Hepatocyte (in vitro differentiated cells): ENCODE data around the gene DHX16. TPM values are rescaled to one million over a fixed set of nuclear protein-coding genes. Genes with fewer than 3 reads are reported as not detected.

Experiments used
- DNase-seq: peaks from one replicate; pipeline ENCODE4 v3.0.0-alpha.2; 2016; ENCODE audit warnings: low spot score
- H2AFZ ChIP-seq: fragments of 200-600 bp; sonication (generic); 2 replicates; pipeline ENCODE4 v1.6.0; 2016; ENCODE audit warnings: antibody characterized with exemption, mild to moderate bottlenecking
- H3K27ac ChIP-seq: fragments of 200-600 bp; sonication (generic); 2 replicates; pipeline ENCODE4 v1.5.1; 2016; ENCODE audit warnings: mild to moderate bottlenecking
- H3K27me3 ChIP-seq: fragments of 200-600 bp; sonication (generic); 2 replicates; pipeline ENCODE4 v1.6.1; 2016
- H3K36me3 ChIP-seq: fragments of 200-600 bp; sonication (generic); replicated peaks from 2 replicates; pipeline ENCODE4 v1.5.1; 2016; ENCODE audit warnings: low read depth; ENCODE audit not compliant: insufficient read depth
- H3K4me1 ChIP-seq: fragments of 200-600 bp; sonication (generic); 2 replicates; pipeline ENCODE4 v1.5.1; 2016; ENCODE audit warnings: mild to moderate bottlenecking, moderate library complexity; ENCODE audit not compliant: insufficient read depth
- H3K4me2 ChIP-seq: fragments of 200-600 bp; sonication (generic); 2 replicates; pipeline ENCODE4 v1.6.0; 2016
- H3K4me3 ChIP-seq: fragments of 200-600 bp; sonication (generic); 2 replicates; pipeline ENCODE4 v1.5.1; 2016; ENCODE audit warnings: mild to moderate bottlenecking
- H3K79me2 ChIP-seq: fragments of 200-600 bp; sonication (generic); 2 replicates; pipeline ENCODE4 v1.6.0; 2017; ENCODE audit warnings: mild to moderate bottlenecking
- H3K9me2 ChIP-seq: fragments of 200-600 bp; sonication (generic); replicated peaks from 2 replicates; pipeline ENCODE4 v1.6.0; 2017; ENCODE audit warnings: mild to moderate bottlenecking; ENCODE audit not compliant: insufficient read depth
- H3K9me3 ChIP-seq: fragments of 200-600 bp; sonication (generic); 2 replicates; pipeline ENCODE4 v1.5.1; 2016; ENCODE audit warnings: low read depth, mild to moderate bottlenecking
- H4K20me1 ChIP-seq: fragments of 200-600 bp; sonication (generic); 2 replicates; pipeline ENCODE4 v1.6.0; 2016; ENCODE audit warnings: mild to moderate bottlenecking; ENCODE audit not compliant: insufficient read depth, poor library complexity, severe bottlenecking
- EZH2 ChIP-seq: fragments of 200-600 bp; sonication (generic); IDR thresholded peaks from 2 replicates; pipeline ENCODE4 v1.6.1; 2016; ENCODE audit warnings: antibody characterized with exemption, mild to moderate bottlenecking, borderline replicate concordance
- EZH2phosphoT487 ChIP-seq: fragments of 200-600 bp; sonication (generic); IDR thresholded peaks from one replicate; pipeline ENCODE4 v1.6.1; 2018; ENCODE audit warnings: antibody characterized with exemption, mild to moderate bottlenecking, low read depth, moderate library complexity; ENCODE audit not compliant: unreplicated experiment, severe bottlenecking
- WGBS: methylation state at CpG from one replicate; pipeline ENCODE4 v1.1.6; 2016; ENCODE audit warnings: low lambda C conversion rate; ENCODE audit errors: missing lambda C conversion rate; 5-methylcytosine and 5-hydroxymethylcytosine counted together
- polyA plus RNA-seq: library from polyadenylated mRNA; unstranded; fragments of >200 nt; fragmentation: Nextera tagmentation; extraction: Ambion mirVana; gene quantifications from 2 replicates; pipeline ENCODE4 v1.2.1, GENCODE V29; 2016
- total RNA-seq: library from RNA; depleted of rRNA; stranded (reverse); fragments of >200 nt; gene quantifications from 2 replicates; pipeline ENCODE4 v1.2.3, GENCODE V29; 2014
- TF ChIP-seq, protein P1 (sequence below): fragments of 200-600 bp; sonication (generic); IDR thresholded peaks from 2 replicates; pipeline ENCODE4 v1.5.1; 2016; ENCODE audit warnings: antibody characterized with exemption, mild to moderate bottlenecking; ENCODE audit not compliant: poor library complexity

The DHX16 gene
- total and polyA plus RNA-seq, 2 experiments from 2014 or later = 19.4 to 28.4 TPM

GRCh38 chr6:30717129-30717844 lies 44.5 kb upstream of the DHX16 start, which contains the start of gene MDC1:
TSS of gene MDC1 (minus strand) at chr6:30717281. CDS start at chr6:30715175, 2,106 bp downstream.
- peak within 1 kb of the TSS; percentile 25 for H3K4me3 ChIP-seq
- H3K79me2 ChIP-seq = peaks cover 34% of the 10 kb centered on the region
- no peaks in the 10 kb centered on the region for H3K9me3 ChIP-seq
- TF ChIP-seq EZH2 (no peak), EZH2phosphoT487 (no peak)
- TF ChIP-seq, protein P1, sequence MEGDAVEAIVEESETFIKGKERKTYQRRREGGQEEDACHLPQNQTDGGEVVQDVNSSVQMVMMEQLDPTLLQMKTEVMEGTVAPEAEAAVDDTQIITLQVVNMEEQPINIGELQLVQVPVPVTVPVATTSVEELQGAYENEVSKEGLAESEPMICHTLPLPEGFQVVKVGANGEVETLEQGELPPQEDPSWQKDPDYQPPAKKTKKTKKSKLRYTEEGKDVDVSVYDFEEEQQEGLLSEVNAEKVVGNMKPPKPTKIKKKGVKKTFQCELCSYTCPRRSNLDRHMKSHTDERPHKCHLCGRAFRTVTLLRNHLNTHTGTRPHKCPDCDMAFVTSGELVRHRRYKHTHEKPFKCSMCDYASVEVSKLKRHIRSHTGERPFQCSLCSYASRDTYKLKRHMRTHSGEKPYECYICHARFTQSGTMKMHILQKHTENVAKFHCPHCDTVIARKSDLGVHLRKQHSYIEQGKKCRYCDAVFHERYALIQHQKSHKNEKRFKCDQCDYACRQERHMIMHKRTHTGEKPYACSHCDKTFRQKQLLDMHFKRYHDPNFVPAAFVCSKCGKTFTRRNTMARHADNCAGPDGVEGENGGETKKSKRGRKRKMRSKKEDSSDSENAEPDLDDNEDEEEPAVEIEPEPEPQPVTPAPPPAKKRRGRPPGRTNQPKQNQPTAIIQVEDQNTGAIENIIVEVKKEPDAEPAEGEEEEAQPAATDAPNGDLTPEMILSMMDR = peak; percentile 2
- H3K4me1 ChIP-seq = peaks cover 9% of the 10 kb centered on the region
- H3K9me2 ChIP-seq = no peaks in the 10 kb centered on the region
- peaks cover 9% of the 10 kb centered on the region for H4K20me1 ChIP-seq
- under 1% methylated on average over 48 of the region's 48 CpGs for WGBS
- peak within 1 kb of the TSS; percentile 80 for H3K4me2 ChIP-seq
- H2AFZ ChIP-seq = peak within 1 kb of the TSS; percentile 39
- H3K27ac ChIP-seq = peak within 1 kb of the TSS; percentile 91
- peak; percentile 99 for DNase-seq
- H3K36me3 ChIP-seq = no peaks in the 10 kb centered on the region
- no peaks in the 10 kb centered on the region for H3K27me3 ChIP-seq

GRCh38 chr6:30716879-30717128 lies 44.0 kb upstream of the DHX16 start:
- Histone ChIP-seq H3K9me2 (no peaks in the 10 kb centered on the region), H3K4me3 (peak overlapping the region; percentile 24), H3K36me3 (no peaks in the 10 kb centered on the region), H2AFZ (peak overlapping the region; percentile 39), H3K27ac (peak overlapping the region; percentile 79), H3K4me1 (peaks cover 9% of the 10 kb centered on the region), H4K20me1 (peaks cover 4% of the 10 kb centered on the region), H3K79me2 (peaks cover 29% of the 10 kb centered on the region), H3K4me2 (peak overlapping the region; percentile 80), H3K9me3 (no peaks in the 10 kb centered on the region), H3K27me3 (no peaks in the 10 kb centered on the region)
- no peak for TF ChIP-seq EZH2
- no peak for TF ChIP-seq EZH2phosphoT487
- TF ChIP-seq, protein P1 = no peak
- 1% methylated on average over 8 of the region's 8 CpGs for WGBS
- DNase-seq = no peak

DNA sequence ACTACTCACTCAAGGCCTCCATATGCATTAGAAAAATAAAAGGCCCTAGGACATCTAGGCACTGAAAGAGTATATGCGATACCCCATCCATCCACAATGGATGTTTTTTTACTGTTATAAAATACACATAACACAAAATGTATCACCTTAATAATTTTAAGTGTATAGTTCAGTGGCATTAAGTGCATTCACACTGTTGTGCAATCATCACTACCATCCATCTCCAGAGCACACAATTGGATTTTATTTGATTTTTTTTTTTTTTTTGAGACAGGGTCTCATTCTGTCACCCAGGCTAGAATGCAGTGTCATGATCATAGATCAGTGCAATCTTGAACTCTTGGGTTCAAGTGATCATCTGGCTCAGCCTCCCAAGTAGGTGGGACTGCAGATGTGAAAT lies 41.5 kb upstream of the DHX16 start:
- no peaks in the 10 kb centered on the region for H4K20me1 ChIP-seq
- peaks cover 9% of the 10 kb centered on the region for H3K4me1 ChIP-seq
- TF ChIP-seq, protein P1 = no peak
- no peak for TF ChIP-seq EZH2
- TF ChIP-seq EZH2phosphoT487 = no peak
- H3K4me3 ChIP-seq = no peak overlapping the region
- DNase-seq = no peak
- H3K9me2 ChIP-seq = no peaks in the 10 kb centered on the region
- no peaks in the 10 kb centered on the region for H3K36me3 ChIP-seq
- no peaks in the 10 kb centered on the region for H3K9me3 ChIP-seq
- H3K79me2 ChIP-seq = peaks cover 15% of the 10 kb centered on the region
- WGBS = 94% methylated on average over 1 of the region's 1 CpG
- H3K27me3 ChIP-seq = no peaks in the 10 kb centered on the region
- no peak overlapping the region for H3K4me2 ChIP-seq
- no peak overlapping the region for H3K27ac ChIP-seq
- H2AFZ ChIP-seq = no peak overlapping the region
